ENCODE measurements around the gene LIN28A.

DNA sequence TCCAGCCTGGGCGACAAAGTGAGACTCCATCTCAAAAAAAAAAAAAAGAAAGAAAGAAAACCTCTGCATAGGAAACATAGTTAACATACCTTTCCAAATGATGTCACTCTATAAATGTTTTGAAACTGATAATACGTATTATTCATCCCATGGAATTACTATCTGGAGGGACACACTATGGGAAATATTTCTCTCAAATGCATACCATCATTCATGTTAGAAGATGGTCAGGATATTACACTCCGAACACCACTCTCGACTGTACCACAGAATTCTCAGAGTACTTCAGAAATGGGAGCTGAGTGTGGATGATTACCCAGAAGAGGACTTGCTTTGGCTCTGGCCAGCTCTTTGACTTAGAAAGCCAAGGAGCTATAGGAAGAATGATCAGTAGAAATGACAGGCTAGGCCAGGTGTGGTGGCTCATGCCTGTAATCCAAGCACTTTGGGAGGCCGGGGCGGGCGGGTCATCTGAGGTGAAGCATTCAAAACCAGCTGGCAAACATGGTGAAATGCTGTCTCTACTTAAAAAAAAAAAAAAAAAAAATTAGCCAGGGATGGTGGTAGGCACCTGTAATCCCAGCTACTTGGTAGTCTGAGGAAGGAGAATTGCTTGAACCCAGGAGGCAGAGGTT is 5.2 kb upstream of the LIN28A start:
- TF ChIP-seq CTCF (IDR thresholded peaks at IDR 0.05; ENCODE audit: low read length) = no peak
- TF ChIP-seq EZH2 (optimal IDR thresholded peaks at IDR 0.05; ENCODE audit: low read depth, low read length) = no peak

Measured in MM.1S (cell line).